ENCODE data around the gene IRAK1. TPM values are rescaled to one million over a fixed set of nuclear protein-coding genes. Genes with fewer than 3 reads are reported as not detected.

Gene IRAK1
- polyA plus RNA-seq, 1 donor from 2014 or later = 6.8 TPM

DNA sequence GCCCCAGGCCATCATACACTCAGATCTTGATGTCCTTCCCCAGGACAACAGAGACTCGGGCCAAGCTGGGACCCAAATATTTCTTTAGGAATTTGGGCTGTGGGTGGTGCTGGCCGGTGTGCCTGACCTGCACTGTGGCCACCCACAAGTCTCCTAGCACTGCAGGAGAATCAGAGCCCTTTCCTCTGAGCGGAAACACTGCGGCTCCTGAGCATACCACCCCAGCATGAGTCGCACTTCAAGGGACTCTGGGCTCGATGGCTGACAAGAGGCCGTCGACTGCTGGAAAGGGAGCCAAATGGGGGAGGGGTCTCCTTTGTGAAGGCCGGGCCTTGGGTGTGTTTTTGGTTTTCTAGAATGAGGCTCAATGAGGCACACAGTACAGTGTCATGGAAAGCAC, 13.0 kb upstream of the IRAK1 start:
- no peak overlapping the region for H3K9ac ChIP-seq (ENCODE audit: low read length)

DNA sequence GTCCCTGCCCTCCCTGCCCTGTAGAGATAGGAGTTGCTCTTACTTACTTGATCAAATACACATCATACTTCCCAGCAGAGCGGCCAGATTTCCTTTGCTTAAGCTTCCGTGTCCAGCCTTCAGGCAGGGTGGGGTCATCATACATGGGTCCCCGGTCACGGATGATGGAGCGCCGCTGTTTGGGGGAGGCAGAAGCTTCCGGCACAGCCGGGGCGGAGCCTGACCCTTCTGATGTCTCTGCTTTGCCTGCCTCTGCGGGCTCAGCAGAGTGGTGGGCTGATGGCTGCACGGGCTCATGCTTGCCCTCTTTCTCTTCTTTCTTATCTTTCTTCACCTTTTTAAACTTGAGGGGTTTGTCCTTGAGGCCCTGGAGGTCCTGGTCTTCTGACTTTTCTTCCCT, 12.5 kb upstream of the IRAK1 start:
- Histone ChIP-seq H3K79me2 (replicated peaks; ENCODE audit: insufficient read depth, low read length) (no peaks in the 10 kb centered on the region), H3K9me2 (ENCODE audit: insufficient read depth, low read length) (no peaks in the 10 kb centered on the region)

More for the DNA sequence above, 13.0 kb upstream of the IRAK1 start:
- no peaks in the 10 kb centered on the region for H3K27me3 ChIP-seq (ENCODE audit: insufficient read depth, low read depth, low read length)
- H3K4me2 ChIP-seq (ENCODE audit: low read length) = no peak overlapping the region
- TF ChIP-seq TAF1 (IDR thresholded peaks at IDR 0.05; ENCODE audit: low read depth) (no peak), CTCF (IDR thresholded peaks at IDR 0.05; ENCODE audit: poor library complexity, severe bottlenecking) (no peak), MXI1 (conservative IDR thresholded peaks at IDR 0.05; ENCODE audit: poor library complexity, severe bottlenecking) (no peak), POLR2AphosphoS5 (IDR thresholded peaks at IDR 0.05) (no peak), EP300 (conservative IDR thresholded peaks at IDR 0.05; ENCODE audit: poor library complexity, severe bottlenecking) (no peak), SMC3 (conservative IDR thresholded peaks at IDR 0.05; ENCODE audit: poor library complexity) (no peak), EZH2 (IDR thresholded peaks at IDR 0.05; ENCODE audit: borderline replicate concordance, insufficient read depth, low read length, poor library complexity, severe bottlenecking) (no peak), RAD21 (conservative IDR thresholded peaks at IDR 0.05) (no peak)
- TF ChIP-seq, protein P1, sequence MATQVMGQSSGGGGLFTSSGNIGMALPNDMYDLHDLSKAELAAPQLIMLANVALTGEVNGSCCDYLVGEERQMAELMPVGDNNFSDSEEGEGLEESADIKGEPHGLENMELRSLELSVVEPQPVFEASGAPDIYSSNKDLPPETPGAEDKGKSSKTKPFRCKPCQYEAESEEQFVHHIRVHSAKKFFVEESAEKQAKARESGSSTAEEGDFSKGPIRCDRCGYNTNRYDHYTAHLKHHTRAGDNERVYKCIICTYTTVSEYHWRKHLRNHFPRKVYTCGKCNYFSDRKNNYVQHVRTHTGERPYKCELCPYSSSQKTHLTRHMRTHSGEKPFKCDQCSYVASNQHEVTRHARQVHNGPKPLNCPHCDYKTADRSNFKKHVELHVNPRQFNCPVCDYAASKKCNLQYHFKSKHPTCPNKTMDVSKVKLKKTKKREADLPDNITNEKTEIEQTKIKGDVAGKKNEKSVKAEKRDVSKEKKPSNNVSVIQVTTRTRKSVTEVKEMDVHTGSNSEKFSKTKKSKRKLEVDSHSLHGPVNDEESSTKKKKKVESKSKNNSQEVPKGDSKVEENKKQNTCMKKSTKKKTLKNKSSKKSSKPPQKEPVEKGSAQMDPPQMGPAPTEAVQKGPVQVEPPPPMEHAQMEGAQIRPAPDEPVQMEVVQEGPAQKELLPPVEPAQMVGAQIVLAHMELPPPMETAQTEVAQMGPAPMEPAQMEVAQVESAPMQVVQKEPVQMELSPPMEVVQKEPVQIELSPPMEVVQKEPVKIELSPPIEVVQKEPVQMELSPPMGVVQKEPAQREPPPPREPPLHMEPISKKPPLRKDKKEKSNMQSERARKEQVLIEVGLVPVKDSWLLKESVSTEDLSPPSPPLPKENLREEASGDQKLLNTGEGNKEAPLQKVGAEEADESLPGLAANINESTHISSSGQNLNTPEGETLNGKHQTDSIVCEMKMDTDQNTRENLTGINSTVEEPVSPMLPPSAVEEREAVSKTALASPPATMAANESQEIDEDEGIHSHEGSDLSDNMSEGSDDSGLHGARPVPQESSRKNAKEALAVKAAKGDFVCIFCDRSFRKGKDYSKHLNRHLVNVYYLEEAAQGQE (IDR thresholded peaks at IDR 0.05; ENCODE audit: borderline replicate concordance) = no peak
- H3K27ac ChIP-seq (ENCODE audit: low read length) = no peak overlapping the region
- H3K9me2 ChIP-seq (ENCODE audit: insufficient read depth, low read length) = no peaks in the 10 kb centered on the region
- H4K20me1 ChIP-seq (ENCODE audit: insufficient read depth) = no peaks in the 10 kb centered on the region
- H3F3A ChIP-seq (ENCODE audit: insufficient read depth, low read length, poor library complexity, severe bottlenecking) = no peaks in the 10 kb centered on the region
- no peak overlapping the region for H2AFZ ChIP-seq (ENCODE audit: low read depth, low read length)
- no peaks in the 10 kb centered on the region for H3K36me3 ChIP-seq (ENCODE audit: insufficient read depth, low read length)
- H3K9me3 ChIP-seq (ENCODE audit: low read length) = no peaks in the 10 kb centered on the region
- no peaks in the 10 kb centered on the region for H3K79me2 ChIP-seq (replicated peaks; ENCODE audit: insufficient read depth, low read length)
- H3K4me3 ChIP-seq (ENCODE audit: low read length) = no peak overlapping the region

More for the DNA sequence above, 12.5 kb upstream of the IRAK1 start:
- Histone ChIP-seq H3K4me3 (ENCODE audit: low read length) (no peak overlapping the region), H3F3A (ENCODE audit: insufficient read depth, low read length, poor library complexity, severe bottlenecking) (no peaks in the 10 kb centered on the region), H3K27ac (ENCODE audit: low read length) (no peak overlapping the region), H4K20me1 (ENCODE audit: insufficient read depth) (no peaks in the 10 kb centered on the region), H3K4me2 (ENCODE audit: low read length) (no peak overlapping the region), H3K27me3 (ENCODE audit: insufficient read depth, low read depth, low read length) (no peaks in the 10 kb centered on the region), H3K36me3 (ENCODE audit: insufficient read depth, low read length) (no peaks in the 10 kb centered on the region), H3K9ac (ENCODE audit: low read length) (no peak overlapping the region), H2AFZ (ENCODE audit: low read depth, low read length) (no peak overlapping the region), H3K9me3 (ENCODE audit: low read length) (no peaks in the 10 kb centered on the region)
- TF ChIP-seq EP300 (conservative IDR thresholded peaks at IDR 0.05; ENCODE audit: poor library complexity, severe bottlenecking) (no peak), CTCF (IDR thresholded peaks at IDR 0.05; ENCODE audit: poor library complexity, severe bottlenecking) (no peak), POLR2AphosphoS5 (IDR thresholded peaks at IDR 0.05) (no peak), SMC3 (conservative IDR thresholded peaks at IDR 0.05; ENCODE audit: poor library complexity) (no peak), TAF1 (IDR thresholded peaks at IDR 0.05; ENCODE audit: low read depth) (no peak), RAD21 (conservative IDR thresholded peaks at IDR 0.05) (no peak), MXI1 (conservative IDR thresholded peaks at IDR 0.05; ENCODE audit: poor library complexity, severe bottlenecking) (no peak), EZH2 (IDR thresholded peaks at IDR 0.05; ENCODE audit: borderline replicate concordance, insufficient read depth, low read length, poor library complexity, severe bottlenecking) (no peak)
- TF ChIP-seq, protein P1 (IDR thresholded peaks at IDR 0.05; ENCODE audit: borderline replicate concordance) = no peak
